Stimulated activated CD8-positive, alpha-beta memory T cell treated with anti-CD3 and anti-CD28 coated beads, Interleukin-7, amount 100 ng/mL, for 4 hours (primary cell): Measurements from ENCODE around the gene CANT1.

Experiments used
- DNase-seq, 2 donors: peaks; one replicate each; pipeline ENCODE4 v3.0.0-alpha.2; 2020; ENCODE audit warnings: low read depth in 2 of 2

Gene CANT1

DNA sequence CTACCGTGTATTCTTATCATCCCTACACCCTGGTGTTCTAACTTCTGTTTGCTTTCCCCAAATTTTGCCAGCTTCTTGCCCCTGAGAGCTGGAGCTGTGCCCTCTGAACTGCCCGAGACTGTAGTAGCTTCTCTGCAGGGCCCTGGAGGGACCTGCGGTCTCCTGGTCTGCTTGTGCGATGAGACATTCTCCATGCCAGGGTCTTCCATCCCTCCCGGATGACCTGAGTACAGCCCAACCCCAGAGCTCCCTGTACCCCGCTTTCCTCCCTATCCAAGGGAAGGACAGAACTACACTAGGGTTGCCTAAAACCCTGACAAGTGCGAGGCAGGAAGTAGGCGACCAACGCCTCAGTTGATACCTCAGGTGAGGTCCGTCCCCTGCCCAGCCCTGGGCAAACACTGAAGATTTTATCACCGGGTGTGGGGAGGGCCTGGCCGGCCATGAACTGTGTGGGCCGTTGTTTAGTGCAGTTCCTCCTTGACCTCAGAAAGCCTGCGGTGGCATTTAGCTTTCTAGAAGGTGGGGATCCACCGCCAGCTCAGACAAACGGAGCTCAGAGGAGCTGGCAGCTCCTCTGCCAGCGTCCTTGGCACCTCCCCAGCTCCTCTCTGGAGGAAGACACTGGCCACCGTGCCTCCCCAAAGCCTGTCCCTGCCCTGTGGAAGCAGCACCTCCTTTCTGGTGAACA is 13.7 kb downstream of the CANT1 start:
- no peak for DNase-seq

GRCh38 chr17:78995022-78995760 is 14.4 kb downstream of the CANT1 start:
- DNase-seq = no peak

- no peak for DNase-seq
Observed at GRCh38 chr17:78993981-78994671, 15.4 kb downstream of the CANT1 start.

DNA sequence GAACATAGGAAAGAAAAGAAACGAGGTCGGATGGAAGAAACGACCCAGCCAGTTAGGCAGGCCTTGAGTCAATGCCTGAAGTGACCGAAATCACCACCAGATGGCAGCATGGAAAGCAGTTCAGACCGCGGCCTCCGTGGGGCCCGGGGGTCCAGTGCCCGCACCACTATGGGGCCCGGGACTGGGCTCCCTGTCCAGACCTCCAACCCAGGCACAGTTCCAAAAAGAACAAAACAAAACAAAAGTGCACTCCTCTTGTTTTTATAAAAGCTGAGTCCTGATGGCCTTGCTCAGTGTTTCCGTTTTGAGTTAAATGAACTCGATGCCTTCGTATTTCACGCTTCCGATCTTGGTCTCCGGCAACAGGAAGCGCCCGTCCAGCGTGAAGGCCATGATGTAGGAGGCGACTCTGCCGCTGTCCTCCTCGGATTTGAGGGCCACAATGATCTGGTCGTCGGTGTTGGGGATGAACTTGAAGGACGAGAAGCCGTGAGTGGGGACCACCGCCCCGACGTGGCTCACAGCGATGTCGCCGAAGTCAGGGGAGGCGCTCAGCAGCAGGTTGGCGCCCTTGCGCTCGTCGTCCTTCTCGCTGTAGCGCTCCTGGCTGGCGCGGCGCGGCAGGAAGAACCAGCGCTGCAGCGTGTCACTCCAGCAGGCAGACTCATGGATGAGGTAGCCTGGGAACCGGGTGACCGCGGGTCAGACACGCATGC is 16.2 kb downstream of the CANT1 start:
- DNase-seq = peak in 1 of 2 donors; percentile 15

DNA sequence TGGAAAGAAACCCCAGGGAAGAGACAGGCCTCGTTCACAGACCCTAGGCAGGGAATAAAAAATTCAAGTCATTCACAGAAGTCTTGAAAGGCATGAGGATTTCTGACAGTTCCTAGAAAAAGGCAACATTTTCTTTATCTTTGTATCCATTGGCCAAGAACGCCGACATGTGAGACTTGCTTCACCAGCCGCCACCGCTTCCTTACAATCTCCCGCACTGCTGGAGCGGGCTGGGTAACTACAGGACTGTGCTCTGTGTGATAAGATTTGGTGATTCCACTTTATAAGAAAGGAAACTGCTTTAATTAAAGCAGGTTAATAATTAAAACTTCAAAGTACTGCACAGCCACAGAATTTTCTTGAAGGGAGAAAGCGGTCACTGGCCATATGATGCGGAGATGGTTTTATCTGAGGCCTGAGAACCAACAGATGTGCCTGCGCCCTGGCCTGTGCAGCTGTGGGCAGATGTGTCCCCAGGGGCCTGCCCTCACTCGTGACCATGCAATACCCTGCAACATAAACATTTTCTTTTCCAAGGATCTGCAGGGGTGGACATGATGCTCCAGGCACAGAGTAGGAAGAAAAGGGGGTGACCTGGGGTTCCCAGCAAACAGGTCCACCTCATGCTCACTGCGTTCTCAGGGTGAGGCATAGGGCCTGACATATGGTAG is 16.9 kb downstream of the CANT1 start:
- no peak for DNase-seq

- DNase-seq = no peak
Observed at GRCh38 chr17:78991906-78992532, 17.5 kb downstream of the CANT1 start.

GRCh38 chr17:78991017-78991738 is 18.4 kb downstream of the CANT1 start:
- DNase-seq = no peak

- no peak for DNase-seq
Observed at GRCh38 chr17:78990349-78991016, 19.1 kb downstream of the CANT1 start.

DNA sequence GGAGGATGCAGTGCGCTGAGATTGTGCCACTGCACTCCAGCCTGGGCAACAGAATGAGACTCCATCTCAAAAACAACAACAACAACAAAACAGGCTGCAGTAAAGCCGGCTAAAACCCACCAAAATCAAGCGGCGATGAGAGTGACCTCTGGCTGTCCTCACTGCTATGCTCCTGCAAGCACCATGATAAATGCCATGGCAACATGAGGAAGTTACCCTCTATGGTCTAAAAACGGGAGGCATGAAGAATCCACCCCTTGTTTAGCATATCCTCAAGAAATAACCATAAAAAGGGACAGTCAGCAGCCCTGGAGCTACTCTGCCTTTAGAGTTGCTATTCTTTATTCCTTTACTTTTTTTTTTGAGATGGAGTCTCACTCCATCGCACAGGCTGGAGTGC is 21.4 kb downstream of the CANT1 start:
- DNase-seq = no peak

DNA sequence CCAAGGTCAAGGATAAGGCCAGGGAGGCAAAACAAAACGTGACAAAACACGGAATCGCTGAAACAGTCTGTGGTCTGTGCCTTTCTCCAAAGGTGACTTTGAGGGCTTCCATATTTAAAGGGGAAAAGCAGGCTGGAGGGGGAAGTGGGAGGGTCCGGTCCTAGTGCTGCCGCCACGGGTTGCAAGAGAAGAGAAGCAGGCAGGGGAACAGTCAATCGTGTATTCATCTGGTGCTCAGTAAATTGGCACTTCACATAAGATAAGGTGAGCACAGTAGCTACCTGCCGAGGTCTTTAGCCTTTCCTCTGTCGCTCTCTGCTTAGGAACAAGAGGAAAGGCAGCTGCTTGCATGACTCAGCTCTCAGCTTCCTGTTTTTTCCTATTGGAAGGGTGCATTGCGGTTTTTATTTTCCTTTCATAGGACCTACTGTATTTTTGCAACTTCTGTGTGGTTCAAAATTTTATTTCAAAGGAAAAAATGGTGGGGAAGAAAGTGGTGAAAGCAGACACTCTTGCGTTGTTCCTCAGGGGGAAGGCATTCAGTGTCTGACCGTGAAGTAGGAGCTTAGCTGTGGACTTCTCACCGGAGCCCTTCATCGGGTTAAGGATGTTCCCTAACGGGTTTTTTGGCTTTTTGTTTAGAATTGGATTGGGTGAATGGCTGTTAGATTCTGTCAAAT is 22.8 kb downstream of the CANT1 start:
- no peak for DNase-seq

GRCh38 chr17:78986048-78986648 is 23.4 kb downstream of the CANT1 start:
- DNase-seq = no peak

GRCh38 chr17:78985395-78985794 is 24.2 kb downstream of the CANT1 start:
- DNase-seq = no peak

GRCh38 chr17:78981010-78981888 is 28.3 kb downstream of the CANT1 start:
- no peak for DNase-seq

GRCh38 chr17:78980624-78980972 is 29.0 kb downstream of the CANT1 start:
- DNase-seq = no peak

DNA sequence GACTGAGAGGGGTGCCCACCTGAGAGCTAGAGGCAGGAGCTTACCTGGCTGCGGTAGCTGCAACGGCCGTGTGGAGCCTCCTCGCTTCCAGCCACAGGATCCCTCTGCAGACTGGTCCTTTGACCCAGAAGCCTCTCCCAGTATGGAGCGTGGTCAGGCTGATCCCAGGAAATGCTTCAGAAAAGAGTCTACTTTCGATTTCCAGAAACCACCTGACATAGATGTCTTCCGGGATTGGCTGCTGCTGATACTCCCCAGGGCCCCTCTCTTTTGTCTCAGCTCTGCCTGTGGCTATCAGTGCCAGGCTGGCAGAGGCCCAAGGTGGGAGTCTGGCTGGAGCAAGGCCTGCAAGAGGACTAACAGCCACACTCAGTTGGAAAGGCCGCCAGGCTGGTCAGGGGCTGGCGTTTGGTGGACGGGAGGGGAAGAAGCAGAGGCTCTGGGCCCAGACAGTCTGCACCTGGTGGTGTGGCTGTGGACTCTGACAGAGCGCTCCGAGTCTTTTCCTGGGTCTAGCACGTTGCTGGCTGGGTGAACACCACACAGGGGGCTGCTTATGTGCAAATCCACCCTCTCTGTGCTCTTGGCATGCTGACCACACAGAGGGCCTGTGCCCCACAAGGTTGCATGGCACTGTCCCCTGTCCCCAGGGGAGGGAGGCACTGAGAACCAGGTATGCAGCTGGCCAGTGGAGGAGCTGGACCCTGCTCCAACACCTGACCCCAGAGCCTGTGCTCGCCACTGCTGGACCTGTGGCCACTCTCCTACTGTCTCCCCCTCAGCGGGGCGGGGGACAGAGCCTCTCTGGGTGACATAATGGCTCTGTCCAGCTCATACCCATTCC is 29.6 kb downstream of the CANT1 start, which contains the start of gene LGALS3BP:
Gene LGALS3BP (minus strand): TSS at position 144 of the 844 bp plus-strand sequence. CDS start 2,732 bp downstream, outside the sequence.
- no peak for DNase-seq

GRCh38 chr17:78977997-78978973 is 31.3 kb downstream of the CANT1 start:
- no peak for DNase-seq
